ENCODE data around the gene FAM163B. TPM values are rescaled to one million over a fixed set of nuclear protein-coding genes. Genes with fewer than 3 reads are reported as not detected.
A peak's percentile ranks its signal among the peaks of the same experiment; 100 is the strongest.

FAM163B gene
- total RNA-seq, 4 donors from 2014 or later = not detected

GRCh38 chr9:133546287-133546680 lies 62.9 kb downstream of the FAM163B start:
- DNase-seq (ENCODE audit: extremely low spot score) = no peak
- intact Hi-C loops (cut with DNase I) = no loop called here
- TF ChIP-seq, protein P1, sequence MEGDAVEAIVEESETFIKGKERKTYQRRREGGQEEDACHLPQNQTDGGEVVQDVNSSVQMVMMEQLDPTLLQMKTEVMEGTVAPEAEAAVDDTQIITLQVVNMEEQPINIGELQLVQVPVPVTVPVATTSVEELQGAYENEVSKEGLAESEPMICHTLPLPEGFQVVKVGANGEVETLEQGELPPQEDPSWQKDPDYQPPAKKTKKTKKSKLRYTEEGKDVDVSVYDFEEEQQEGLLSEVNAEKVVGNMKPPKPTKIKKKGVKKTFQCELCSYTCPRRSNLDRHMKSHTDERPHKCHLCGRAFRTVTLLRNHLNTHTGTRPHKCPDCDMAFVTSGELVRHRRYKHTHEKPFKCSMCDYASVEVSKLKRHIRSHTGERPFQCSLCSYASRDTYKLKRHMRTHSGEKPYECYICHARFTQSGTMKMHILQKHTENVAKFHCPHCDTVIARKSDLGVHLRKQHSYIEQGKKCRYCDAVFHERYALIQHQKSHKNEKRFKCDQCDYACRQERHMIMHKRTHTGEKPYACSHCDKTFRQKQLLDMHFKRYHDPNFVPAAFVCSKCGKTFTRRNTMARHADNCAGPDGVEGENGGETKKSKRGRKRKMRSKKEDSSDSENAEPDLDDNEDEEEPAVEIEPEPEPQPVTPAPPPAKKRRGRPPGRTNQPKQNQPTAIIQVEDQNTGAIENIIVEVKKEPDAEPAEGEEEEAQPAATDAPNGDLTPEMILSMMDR (IDR thresholded peaks at IDR 0.05) = no peak
- TF ChIP-seq EP300 (IDR thresholded peaks at IDR 0.05) (no peak), POLR2AphosphoS5 (IDR thresholded peaks at IDR 0.05) (no peak), POLR2A (IDR thresholded peaks at IDR 0.05; ENCODE audit: low read depth) (no peak)
- Histone ChIP-seq H3K4me1 (peaks cover 18 to 32% (median 24%) of the 10 kb centered on the region in 4 donors), H3K4me3 (no peak overlapping the region), H3K27ac (replicated peaks in 1 of 4) (peak overlapping the region in 1 of 4 donors; percentile 61), H3K36me3 (peaks cover 0 to 21% (median 8%) of the 10 kb centered on the region in 4 donors), H3K27me3 (no peaks in the 10 kb centered on the region), H3K9me3 (no peaks in the 10 kb centered on the region)
- no CpG with 5 or more reads among the region's 8 CpGs for WGBS

GRCh38 chr9:133545494-133546286 lies 63.5 kb downstream of the FAM163B start:
- H3K9me3 ChIP-seq = no peaks in the 10 kb centered on the region
- DNase-seq (ENCODE audit: extremely low spot score) = no peak
- peaks cover 0 to 25% (median 11%) of the 10 kb centered on the region in 4 donors for H3K36me3 ChIP-seq
- TF ChIP-seq, protein P1 (IDR thresholded peaks at IDR 0.05) = no peak
- TF ChIP-seq POLR2A (IDR thresholded peaks at IDR 0.05; ENCODE audit: low read depth) (no peak), POLR2AphosphoS5 (IDR thresholded peaks at IDR 0.05) (no peak), EP300 (IDR thresholded peaks at IDR 0.05) (no peak)
- H3K27me3 ChIP-seq = no peaks in the 10 kb centered on the region
- H3K4me1 ChIP-seq = peaks cover 21 to 32% (median 24%) of the 10 kb centered on the region in 4 donors
- intact Hi-C loops (cut with DNase I) = no loop called here
- WGBS = 56% methylated on average over 15 of the region's 25 CpGs
- no peak overlapping the region for H3K4me3 ChIP-seq
- peak overlapping the region in 3 of 4 donors; percentile 18 to 61 (median 52) for H3K27ac ChIP-seq (replicated peaks in 1 of 4)

- no peaks in the 10 kb centered on the region for H3K27me3 ChIP-seq
- H3K4me3 ChIP-seq = no peak overlapping the region
- no peak for DNase-seq (ENCODE audit: extremely low spot score)
- TF ChIP-seq EP300 (IDR thresholded peaks at IDR 0.05) (no peak), POLR2A (IDR thresholded peaks at IDR 0.05; ENCODE audit: low read depth) (no peak), POLR2AphosphoS5 (IDR thresholded peaks at IDR 0.05) (no peak)
- TF ChIP-seq, protein P1 (IDR thresholded peaks at IDR 0.05) = no peak
- intact Hi-C loops (cut with DNase I) = no loop called here
- 89% methylated on average over 9 of the region's 16 CpGs for WGBS
- H3K9me3 ChIP-seq = no peaks in the 10 kb centered on the region
- peaks cover 32 to 50% (median 42%) of the 10 kb centered on the region in 4 donors for H3K4me1 ChIP-seq
- H3K27ac ChIP-seq (replicated peaks in 1 of 4) = no peak overlapping the region
- peaks cover 0 to 29% (median 14%) of the 10 kb centered on the region in 4 donors for H3K36me3 ChIP-seq
Measured at GRCh38 chr9:133543772-133544467, 65.3 kb downstream of the FAM163B start.

DNA sequence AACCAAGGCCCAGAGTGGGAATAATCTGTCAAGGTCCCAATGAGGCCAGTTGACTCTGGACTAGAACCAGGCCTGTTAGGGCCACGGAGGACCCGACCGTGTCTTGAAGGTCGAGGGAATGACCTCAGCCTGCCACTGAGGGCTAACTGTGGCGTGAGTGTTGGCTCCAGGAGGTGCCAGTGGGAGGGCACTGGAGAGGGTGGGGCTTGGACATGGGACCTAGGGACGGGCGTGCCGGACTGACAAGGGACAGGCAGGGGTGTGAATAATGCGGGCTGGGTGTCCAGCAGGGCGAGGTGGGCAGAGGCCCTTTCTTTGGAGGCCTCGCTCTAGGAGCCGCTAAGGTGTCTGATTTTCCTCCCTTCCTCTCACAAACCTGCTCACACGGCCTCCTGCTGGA lies 67.2 kb downstream of the FAM163B start:
- TF ChIP-seq POLR2AphosphoS5 (IDR thresholded peaks at IDR 0.05) (no peak), POLR2A (IDR thresholded peaks at IDR 0.05; ENCODE audit: low read depth) (no peak), EP300 (IDR thresholded peaks at IDR 0.05) (no peak)
- TF ChIP-seq, protein P1 (IDR thresholded peaks at IDR 0.05) = no peak
- WGBS = 90% methylated on average over 5 of the region's 13 CpGs
- H3K9me3 ChIP-seq = no peaks in the 10 kb centered on the region

More for the DNA sequence above, 67.2 kb downstream of the FAM163B start:
- H3K36me3 ChIP-seq = peaks cover 0 to 16% (median 6%) of the 10 kb centered on the region in 4 donors
- intact Hi-C loops (cut with DNase I) = no loop called here
- no peak for DNase-seq (ENCODE audit: extremely low spot score)
- H3K4me3 ChIP-seq = no peak overlapping the region
- H3K27me3 ChIP-seq = no peaks in the 10 kb centered on the region
- no peak overlapping the region for H3K27ac ChIP-seq (replicated peaks in 1 of 4)
- H3K4me1 ChIP-seq = peaks cover 36 to 58% (median 46%) of the 10 kb centered on the region in 4 donors
